ENCODE data around the gene SHMT1. TPM values are rescaled to one million over a fixed set of nuclear protein-coding genes. Genes with fewer than 3 reads are reported as not detected.
"Not testable (repeated sequence)": the region's sequence is repeated elsewhere in the genome, so short reads cannot be mapped to it uniquely, and the experiment has no call there.

Gene SHMT1
- total RNA-seq, 1 donor from 2014 or later, result 3.9 TPM

DNA sequence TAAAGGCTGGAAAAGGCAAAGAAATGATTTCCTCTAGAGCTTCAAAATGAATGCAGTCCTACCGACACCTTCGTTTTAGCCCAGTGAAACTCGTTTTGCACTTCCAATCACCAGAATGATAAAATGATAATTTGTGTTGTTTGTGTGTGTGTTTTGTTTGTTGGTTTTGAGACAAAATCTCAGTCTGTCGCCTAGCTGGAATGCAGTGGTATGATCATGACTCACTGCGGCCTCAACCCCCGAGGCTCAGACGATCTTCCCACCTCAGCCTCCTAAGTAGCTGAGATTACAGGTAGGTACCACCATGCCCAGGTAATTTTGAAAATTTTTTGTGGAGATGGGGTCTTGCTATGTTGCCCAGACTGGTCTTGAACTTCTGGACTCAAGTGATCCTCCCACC is 10.9 kb upstream of the SHMT1 start:
- no peak overlapping the region for H3K27ac Mint-ChIP-seq (ENCODE audit: unreplicated experiment)
- no peaks in the 10 kb centered on the region for H3K4me1 Mint-ChIP-seq (ENCODE audit: low read depth)
- no peak overlapping the region for H3K4me3 Mint-ChIP-seq (ENCODE audit: unreplicated experiment)
- no peaks in the 10 kb centered on the region for H3K36me3 Mint-ChIP-seq (ENCODE audit: low read depth)
- peaks cover 7% of the 10 kb centered on the region for H3K27me3 Mint-ChIP-seq (ENCODE audit: low read depth)
- no peak for DNase-seq (ENCODE audit: low spot score)
- TF ChIP-seq, protein P1, sequence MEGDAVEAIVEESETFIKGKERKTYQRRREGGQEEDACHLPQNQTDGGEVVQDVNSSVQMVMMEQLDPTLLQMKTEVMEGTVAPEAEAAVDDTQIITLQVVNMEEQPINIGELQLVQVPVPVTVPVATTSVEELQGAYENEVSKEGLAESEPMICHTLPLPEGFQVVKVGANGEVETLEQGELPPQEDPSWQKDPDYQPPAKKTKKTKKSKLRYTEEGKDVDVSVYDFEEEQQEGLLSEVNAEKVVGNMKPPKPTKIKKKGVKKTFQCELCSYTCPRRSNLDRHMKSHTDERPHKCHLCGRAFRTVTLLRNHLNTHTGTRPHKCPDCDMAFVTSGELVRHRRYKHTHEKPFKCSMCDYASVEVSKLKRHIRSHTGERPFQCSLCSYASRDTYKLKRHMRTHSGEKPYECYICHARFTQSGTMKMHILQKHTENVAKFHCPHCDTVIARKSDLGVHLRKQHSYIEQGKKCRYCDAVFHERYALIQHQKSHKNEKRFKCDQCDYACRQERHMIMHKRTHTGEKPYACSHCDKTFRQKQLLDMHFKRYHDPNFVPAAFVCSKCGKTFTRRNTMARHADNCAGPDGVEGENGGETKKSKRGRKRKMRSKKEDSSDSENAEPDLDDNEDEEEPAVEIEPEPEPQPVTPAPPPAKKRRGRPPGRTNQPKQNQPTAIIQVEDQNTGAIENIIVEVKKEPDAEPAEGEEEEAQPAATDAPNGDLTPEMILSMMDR (IDR thresholded peaks at IDR 0.05), result no peak
- H3K9me3 Mint-ChIP-seq (ENCODE audit: low read depth), result no peaks in the 10 kb centered on the region

DNA sequence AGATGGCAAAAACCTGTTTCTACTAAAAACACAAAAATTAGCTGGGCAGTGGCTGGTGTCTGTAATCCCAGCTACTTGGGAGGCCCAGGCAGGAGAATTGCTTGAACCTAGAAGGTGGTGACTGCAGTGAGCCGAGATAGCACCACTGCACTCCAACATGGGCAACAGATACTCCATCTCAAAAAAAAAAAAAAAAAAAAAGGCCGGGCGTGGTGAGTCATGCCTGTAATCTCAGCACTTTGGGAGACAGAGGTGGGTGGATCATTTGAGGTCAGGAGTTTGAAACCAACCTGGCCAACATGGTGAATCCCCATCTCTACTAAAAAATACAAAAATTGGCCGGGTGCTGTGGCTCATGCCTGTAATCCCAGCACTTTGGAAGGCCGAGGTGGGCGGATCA is 9.8 kb upstream of the SHMT1 start:
- H3K4me3 Mint-ChIP-seq (ENCODE audit: unreplicated experiment); H3K4me1 Mint-ChIP-seq (ENCODE audit: low read depth); H3K9me3 Mint-ChIP-seq (ENCODE audit: low read depth); H3K27ac Mint-ChIP-seq (ENCODE audit: unreplicated experiment); DNase-seq (ENCODE audit: low spot score); H3K36me3 Mint-ChIP-seq (ENCODE audit: low read depth): not testable (repeated sequence)
- H3K27me3 Mint-ChIP-seq (ENCODE audit: low read depth), result peaks cover 10% of the 10 kb centered on the region

GRCh38 chr17:18371455-18371854 is 8.1 kb upstream of the SHMT1 start:
- H3K27me3 Mint-ChIP-seq (ENCODE audit: low read depth), result peaks cover 10% of the 10 kb centered on the region
- no peak for DNase-seq (ENCODE audit: low spot score)
- H3K4me3 Mint-ChIP-seq (ENCODE audit: unreplicated experiment), result no peak overlapping the region
- H3K9me3 Mint-ChIP-seq (ENCODE audit: low read depth), result no peaks in the 10 kb centered on the region
- no peaks in the 10 kb centered on the region for H3K36me3 Mint-ChIP-seq (ENCODE audit: low read depth)
- H3K27ac Mint-ChIP-seq (ENCODE audit: unreplicated experiment), result no peak overlapping the region
- H3K4me1 Mint-ChIP-seq (ENCODE audit: low read depth), result no peaks in the 10 kb centered on the region
- TF ChIP-seq, protein P1 (IDR thresholded peaks at IDR 0.05), result no peak

- no peaks in the 10 kb centered on the region for H3K4me1 Mint-ChIP-seq (ENCODE audit: low read depth)
- no peaks in the 10 kb centered on the region for H3K9me3 Mint-ChIP-seq (ENCODE audit: low read depth)
- no peak overlapping the region for H3K4me3 Mint-ChIP-seq (ENCODE audit: unreplicated experiment)
Measured at GRCh38 chr17:18370761-18371160, 7.4 kb upstream of the SHMT1 start.

GRCh38 chr17:18368946-18369345 is 5.6 kb upstream of the SHMT1 start:
- TF ChIP-seq, protein P1 (IDR thresholded peaks at IDR 0.05), result no peak
- Mint-ChIP-seq H3K27me3 (ENCODE audit: low read depth) (peaks cover 10% of the 10 kb centered on the region), H3K9me3 (ENCODE audit: low read depth) (no peaks in the 10 kb centered on the region), H3K4me1 (ENCODE audit: low read depth) (no peaks in the 10 kb centered on the region), H3K27ac (ENCODE audit: unreplicated experiment) (no peak overlapping the region), H3K36me3 (ENCODE audit: low read depth) (no peaks in the 10 kb centered on the region), H3K4me3 (ENCODE audit: unreplicated experiment) (no peak overlapping the region)
- DNase-seq (ENCODE audit: low spot score), result no peak

More at GRCh38 chr17:18370761-18371160, 7.4 kb upstream of the SHMT1 start:
- H3K36me3 Mint-ChIP-seq (ENCODE audit: low read depth), result no peaks in the 10 kb centered on the region
- TF ChIP-seq, protein P1 (IDR thresholded peaks at IDR 0.05), result no peak
- H3K27me3 Mint-ChIP-seq (ENCODE audit: low read depth), result peaks cover 10% of the 10 kb centered on the region
- no peak overlapping the region for H3K27ac Mint-ChIP-seq (ENCODE audit: unreplicated experiment)
- no peak for DNase-seq (ENCODE audit: low spot score)

DNA sequence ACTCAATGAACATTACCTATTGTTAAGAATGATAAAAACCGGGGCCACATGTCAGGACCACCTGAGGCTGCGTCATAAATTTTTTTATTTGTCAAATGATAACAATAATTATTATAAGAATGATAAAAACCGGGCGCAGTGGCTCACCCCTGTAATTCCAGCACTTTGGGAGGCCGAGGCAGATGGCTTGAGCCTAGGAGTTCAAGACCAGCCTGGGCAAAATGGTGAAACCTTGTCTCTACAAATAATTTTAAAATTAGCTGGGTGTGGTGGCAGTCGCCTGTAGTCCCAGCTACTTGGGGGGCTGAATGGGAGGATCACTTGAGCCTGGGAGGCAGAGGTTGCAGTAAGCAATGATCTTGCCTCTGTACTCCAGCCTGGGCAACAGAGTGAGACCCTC is 816 bp upstream of the SHMT1 start:
- Mint-ChIP-seq H3K4me1 (ENCODE audit: low read depth) (peaks cover 10% of the 10 kb centered on the region), H3K27me3 (ENCODE audit: low read depth) (peaks cover 3% of the 10 kb centered on the region), H3K36me3 (ENCODE audit: low read depth) (no peaks in the 10 kb centered on the region), H3K27ac (ENCODE audit: unreplicated experiment) (no peak overlapping the region), H3K4me3 (ENCODE audit: unreplicated experiment) (no peak overlapping the region), H3K9me3 (ENCODE audit: low read depth) (no peaks in the 10 kb centered on the region)
- TF ChIP-seq, protein P1 (IDR thresholded peaks at IDR 0.05), result no peak
- DNase-seq (ENCODE audit: low spot score), result no peak
